HFFc6 (cell line): Measurements from ENCODE around the gene SMC4. TPM values are rescaled to one million over a fixed set of nuclear protein-coding genes. Genes with fewer than 3 reads are reported as not detected.

Source experiments
- DNase-seq: peaks from one replicate; pipeline ENCODE4 v3.0.0-alpha.2; 2018
- H3K27ac Mint-ChIP-seq: 2 replicates; pipeline ENCODE4 v1.8.0; 2020; ENCODE audit warnings: mild to moderate bottlenecking, mixed read lengths
- H3K27me3 Mint-ChIP-seq: 2 replicates; pipeline ENCODE4 v1.8.0; 2021; ENCODE audit warnings: mild to moderate bottlenecking, moderate library complexity, mixed read lengths; ENCODE audit not compliant: insufficient read depth
- H3K36me3 Mint-ChIP-seq: 2 replicates; pipeline ENCODE4 v1.8.0; 2021; ENCODE audit warnings: low read depth, mixed read lengths
- H3K4me1 Mint-ChIP-seq: 2 replicates; pipeline ENCODE4 v1.8.0; 2020; ENCODE audit warnings: low read depth, mixed read lengths
- H3K4me3 Mint-ChIP-seq: 2 replicates; pipeline ENCODE4 v1.8.0; 2020; ENCODE audit warnings: mild to moderate bottlenecking, moderate library complexity, mixed read lengths
- H3K9me3 Mint-ChIP-seq: 2 replicates; pipeline ENCODE4 v1.8.0; 2020; ENCODE audit warnings: mild to moderate bottlenecking, mixed read lengths
- CTCF ChIP-seq: fragments of 200-600 bp; sonication (generic); IDR thresholded peaks from 2 replicates; pipeline ENCODE4 v1.5.0; 2021; ENCODE audit warnings: antibody characterized with exemption, mild to moderate bottlenecking
- microRNA-seq: library from miRNA; unstranded; fragments of <30 nt; microRNA quantifications from one replicate; pipeline ENCODE4, GENCODE V29; 2019
- total RNA-seq, 6 experiments: library from RNA; stranded (reverse); fragmentation: NEBNext Ultra II Directional; extraction: Animal tissue kit (Norgen Biotek cat#: 25700); gene quantifications; 2 replicates in 1 of 6; 3 replicates in 5 of 6; pipeline ENCODE4 v1.2.3, GENCODE V29; 2021

The SMC4 gene
- total RNA-seq, 6 experiments from 2014 or later, result 58.2 to 116 (median 106) TPM

GRCh38 chr3:160482796-160483195 lies 83.3 kb downstream of the SMC4 start:
- TF ChIP-seq CTCF, result no peak
- Mint-ChIP-seq H3K27ac (no peak overlapping the region), H3K9me3 (no peaks in the 10 kb centered on the region), H3K36me3 (peaks cover 8% of the 10 kb centered on the region; the same call in 1 of the 2 replicates), H3K4me1 (peaks cover 65% of the 10 kb centered on the region), H3K4me3 (no peak overlapping the region), H3K27me3 (no peaks in the 10 kb centered on the region; the same call in none of the 2 replicates)
- no peak for DNase-seq

Small RNA genes lying within 50 kb of the gene (microRNA-seq; reads per million reads assigned to microRNA genes)
- gene MIR15B, result 1,879 reads per million, percentile 80 among the genes with 10 or more reads in this experiment
- 532 reads per million, percentile 68 among the genes with 10 or more reads in this experiment for gene MIR16-2

Other genes starting within 250 kb of the SMC4 start
- gene C3orf80, start 174.2 kb upstream of the SMC4 start, total RNA-seq, result under 1 TPM; 0.26 to 0.95 (median 0.47) TPM
- gene IFT80, start 425 bp upstream of the SMC4 start, total RNA-seq, result 10 to 100 TPM; 23.4 to 28.1 (median 24.6) TPM
- 10 to 100 TPM; 30.9 to 50.2 (median 40.7) TPM for gene TRIM59, start 50.1 kb downstream of the SMC4 start, total RNA-seq
- 100 to 1,000 TPM in 2 of 6 experiments, 10 to 100 TPM in 4; 72.4 to 113 (median 99.0) TPM for gene KPNA4, start 165.9 kb downstream of the SMC4 start, total RNA-seq